Fibroblast of skin of abdomen (primary cell): ENCODE results near the gene EEF2.
A peak's percentile ranks its signal among the peaks of the same experiment; 100 is the strongest.
"Not testable (repeated sequence)": the region's sequence is repeated elsewhere in the genome, so short reads cannot be mapped to it uniquely, and the experiment has no call there.

Experiments
- DNase-seq: peaks from one replicate; pipeline ENCODE4 v3.0.0-alpha.2; 2013

The EEF2 gene

DNA sequence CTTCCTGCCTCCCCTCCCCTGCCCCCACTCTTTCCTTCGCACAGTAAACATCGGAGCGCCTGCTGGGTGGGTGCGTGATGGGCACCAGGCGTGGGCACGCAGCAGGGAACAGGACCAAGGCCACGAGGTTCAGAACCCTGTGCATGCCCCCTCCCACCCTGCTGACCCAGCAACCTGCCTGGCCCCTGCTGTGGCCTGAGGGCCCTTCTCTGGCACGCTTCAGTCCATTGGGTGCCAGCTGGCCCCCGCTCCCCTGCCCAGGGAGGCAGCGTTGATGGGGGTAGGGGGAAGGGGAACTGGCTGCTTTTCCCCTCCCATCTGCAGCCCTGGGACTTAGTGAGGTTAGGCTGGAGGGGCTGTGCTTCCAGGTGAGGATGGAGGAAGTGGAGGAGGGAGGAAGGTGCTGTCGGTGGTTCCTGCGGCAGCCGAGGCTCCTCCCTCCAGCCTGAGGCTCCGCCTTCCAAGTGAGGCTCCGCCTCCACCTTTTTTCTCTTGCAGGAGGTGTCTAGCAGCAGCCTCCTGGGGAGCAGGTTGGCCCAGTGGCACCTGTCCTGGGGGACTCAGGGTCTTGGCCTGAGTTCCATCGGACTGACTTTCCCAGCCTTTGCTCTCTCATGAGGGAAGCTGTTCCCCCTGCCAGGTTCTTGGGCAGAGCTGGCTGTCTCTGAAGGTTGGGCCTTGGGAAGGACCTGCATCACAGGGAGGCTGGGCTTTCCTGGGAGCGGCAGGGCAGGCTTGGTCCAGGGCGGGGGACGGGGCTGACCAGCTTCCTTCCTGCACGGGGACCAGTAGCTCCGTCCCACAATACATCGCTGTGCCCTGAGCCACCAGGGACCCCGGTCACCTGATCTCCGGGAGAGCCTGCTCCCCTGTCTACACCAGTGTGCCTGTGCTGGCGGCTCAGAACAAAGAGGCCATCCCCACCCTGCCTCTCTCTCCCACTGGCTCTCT is 29.6 kb upstream of the EEF2 start:
- DNase-seq: no peak

DNA sequence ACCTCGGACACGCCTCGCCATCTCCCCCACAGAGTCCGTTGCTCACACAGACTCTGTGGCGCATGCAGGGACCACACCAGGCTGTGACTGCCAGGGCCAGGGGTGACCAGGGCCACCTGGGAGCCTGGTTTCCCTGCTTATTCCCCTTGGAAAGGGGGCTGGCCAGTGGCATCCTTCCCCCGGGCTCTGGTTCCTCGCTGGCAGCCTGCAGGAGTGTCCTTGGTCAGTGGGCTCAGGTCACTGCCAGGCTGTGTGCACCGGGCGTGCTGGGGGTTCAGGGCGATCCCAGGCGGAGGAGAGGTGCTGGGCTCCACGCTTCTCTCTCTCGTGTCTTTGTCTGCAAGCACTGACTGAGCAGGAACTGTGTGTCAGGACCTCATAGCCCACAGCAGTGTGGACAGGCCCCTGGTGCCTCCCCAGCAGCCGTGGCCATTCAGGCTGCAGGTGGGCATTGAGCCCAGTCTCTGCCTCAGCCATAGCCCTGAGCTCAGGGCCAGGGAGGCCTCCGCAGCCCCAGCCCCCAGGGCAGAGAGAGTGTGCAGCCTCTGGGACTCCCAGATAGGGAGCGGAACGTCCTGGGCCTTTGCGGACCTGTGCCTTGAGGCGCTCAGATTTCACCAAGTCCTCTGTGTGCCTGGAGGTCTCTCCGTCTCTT is 28.8 kb upstream of the EEF2 start:
- DNase-seq: no peak

DNA sequence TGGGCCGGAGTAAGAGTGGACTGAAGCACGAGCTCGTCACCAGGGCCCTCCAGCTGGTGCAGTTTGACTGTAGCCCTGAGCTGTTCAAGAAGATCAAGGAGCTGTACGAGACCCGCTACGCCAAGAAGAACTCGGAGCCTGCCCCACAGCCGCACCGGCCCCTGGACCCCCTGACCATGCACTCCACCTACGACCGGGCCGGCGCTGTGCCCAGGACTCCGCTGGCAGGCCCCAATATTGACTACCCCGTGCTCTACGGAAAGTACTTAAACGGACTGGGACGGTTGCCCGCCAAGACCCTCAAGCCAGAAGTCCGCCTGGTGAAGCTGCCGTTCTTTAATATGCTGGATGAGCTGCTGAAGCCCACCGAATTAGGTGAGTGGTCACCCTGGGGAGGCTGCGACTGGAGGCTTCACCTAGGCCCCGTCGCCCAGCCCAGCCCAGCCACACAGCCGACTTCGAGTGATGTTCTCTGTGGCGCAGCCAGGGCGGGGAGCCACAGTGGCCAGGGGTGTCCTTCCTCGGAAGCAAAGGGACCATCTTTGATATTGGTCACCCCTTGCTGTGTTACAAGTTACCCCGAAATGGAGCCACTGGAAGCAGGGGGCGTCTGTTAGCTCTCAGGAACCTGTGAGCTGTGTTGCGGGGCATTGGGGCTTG is 27.8 kb upstream of the EEF2 start:
- DNase-seq: no peak

DNA sequence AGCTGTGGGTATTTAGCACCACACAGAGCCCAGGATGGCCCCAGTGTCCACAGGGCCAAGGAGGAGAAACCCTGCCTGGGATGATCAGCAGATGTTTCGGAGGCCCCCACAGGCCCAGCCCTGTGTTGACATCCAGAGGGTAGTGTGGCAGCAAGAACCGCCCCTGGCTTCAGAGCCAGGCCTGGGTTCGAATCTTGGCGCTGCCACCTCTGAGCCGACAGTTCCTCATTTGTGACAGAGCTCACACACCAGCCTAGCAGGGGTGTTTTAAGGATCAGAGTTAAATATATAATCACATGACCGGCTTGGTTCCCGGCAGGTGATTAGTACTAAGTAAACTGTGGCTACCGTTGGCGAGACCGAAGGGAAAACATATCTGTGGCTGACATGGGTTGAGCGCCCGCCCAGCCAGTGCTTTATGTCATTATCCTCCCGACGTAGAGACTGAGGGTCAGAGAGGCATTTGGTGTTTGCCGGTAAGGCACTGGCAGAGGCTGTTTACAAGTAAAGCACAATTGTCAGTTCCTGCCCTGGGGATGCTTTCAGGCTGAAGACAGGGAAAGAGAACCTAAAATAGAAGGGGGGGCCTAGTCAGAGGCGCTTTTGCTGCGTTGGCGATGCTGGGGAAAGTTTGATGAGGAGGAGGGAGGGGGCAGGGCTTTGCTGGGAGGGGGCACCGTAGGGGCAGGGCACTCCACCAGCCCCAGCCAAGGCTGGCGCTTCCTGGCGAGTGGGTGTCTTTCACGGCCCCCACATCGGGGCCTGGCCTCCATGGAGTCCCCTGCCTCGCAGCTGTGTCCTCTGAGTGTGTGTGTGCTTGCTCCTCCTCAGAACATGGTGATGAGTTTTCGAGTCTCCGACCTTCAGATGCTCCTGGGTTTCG is 27.1 kb upstream of the EEF2 start:
- no peak for DNase-seq

DNA sequence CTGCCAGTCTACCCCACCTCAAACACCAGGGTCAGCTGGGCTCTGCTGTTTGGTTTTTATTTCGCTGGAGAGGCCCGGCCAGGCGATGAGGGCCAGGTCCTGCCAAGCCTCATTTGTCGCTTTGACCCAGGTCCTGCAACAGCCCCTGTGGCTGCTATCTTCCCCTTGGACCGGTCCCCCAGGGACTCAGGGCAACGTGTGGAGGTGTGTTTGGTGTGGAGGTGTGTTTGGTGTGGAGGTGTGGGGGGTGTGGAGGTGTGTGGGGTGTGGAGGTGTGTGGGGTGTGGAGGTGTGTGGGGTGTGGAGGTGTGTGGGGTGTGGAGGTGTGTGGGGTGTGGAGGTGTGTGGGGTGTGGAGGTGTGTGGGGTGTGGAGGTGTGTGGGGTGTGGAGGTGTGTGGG is 26.2 kb upstream of the EEF2 start:
- DNase-seq: not testable (repeated sequence)

DNA sequence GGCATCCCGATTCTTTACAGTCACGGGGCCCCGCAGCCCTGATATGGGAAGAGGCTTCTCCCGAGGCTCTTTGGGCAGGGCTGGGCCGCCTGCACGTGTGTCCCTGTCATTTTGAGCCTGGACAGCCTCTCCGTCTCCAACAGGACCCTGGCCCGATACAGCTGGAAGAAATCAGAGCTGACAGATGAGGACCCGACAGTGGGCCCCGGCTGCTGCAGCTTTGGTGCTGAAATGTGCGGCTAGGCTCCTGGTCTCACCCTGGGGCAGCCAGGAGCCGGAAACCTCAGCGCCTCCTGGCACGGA is 25.5 kb upstream of the EEF2 start:
- DNase-seq: no peak

DNA sequence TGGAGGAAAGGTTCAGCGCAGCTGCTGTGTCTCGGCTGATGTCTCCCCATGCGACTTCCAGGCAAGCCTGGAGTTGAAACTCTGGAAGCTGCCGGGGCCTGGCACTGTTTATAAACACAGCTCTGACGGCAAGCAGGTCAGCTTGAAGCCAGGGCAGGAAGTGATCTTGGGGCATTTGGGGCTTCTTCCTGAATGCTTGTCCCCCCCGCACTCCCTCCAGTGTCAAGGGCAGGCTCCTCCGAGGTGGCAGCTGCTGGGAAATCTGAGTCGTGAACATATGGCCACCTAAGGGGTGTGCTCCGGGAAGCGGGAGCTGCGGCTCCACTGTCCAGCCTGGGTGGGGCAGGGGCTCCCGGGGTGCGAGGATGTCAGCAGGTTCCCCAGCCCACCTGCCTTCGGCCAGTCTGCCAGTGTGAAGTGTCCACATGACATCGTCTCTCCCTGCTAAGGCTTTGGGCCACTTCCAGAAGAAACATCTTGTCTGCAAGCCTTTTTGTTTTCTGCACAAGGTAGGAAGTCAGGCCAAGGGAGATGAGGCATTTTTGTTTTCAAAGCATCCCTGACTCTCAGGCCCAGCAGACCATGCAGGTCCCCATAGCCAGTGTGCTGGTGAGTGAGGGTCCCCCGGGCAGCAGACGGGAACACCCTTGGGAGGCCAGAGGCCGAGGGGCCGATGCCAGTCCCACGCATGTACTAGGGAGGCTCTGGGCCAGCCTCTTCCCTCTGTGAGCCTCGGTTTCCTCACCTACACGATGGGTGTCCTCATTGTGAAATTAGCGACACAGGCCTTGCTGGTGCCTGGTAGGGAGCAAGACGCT is 24.9 kb upstream of the EEF2 start:
- DNase-seq: no peak

DNA sequence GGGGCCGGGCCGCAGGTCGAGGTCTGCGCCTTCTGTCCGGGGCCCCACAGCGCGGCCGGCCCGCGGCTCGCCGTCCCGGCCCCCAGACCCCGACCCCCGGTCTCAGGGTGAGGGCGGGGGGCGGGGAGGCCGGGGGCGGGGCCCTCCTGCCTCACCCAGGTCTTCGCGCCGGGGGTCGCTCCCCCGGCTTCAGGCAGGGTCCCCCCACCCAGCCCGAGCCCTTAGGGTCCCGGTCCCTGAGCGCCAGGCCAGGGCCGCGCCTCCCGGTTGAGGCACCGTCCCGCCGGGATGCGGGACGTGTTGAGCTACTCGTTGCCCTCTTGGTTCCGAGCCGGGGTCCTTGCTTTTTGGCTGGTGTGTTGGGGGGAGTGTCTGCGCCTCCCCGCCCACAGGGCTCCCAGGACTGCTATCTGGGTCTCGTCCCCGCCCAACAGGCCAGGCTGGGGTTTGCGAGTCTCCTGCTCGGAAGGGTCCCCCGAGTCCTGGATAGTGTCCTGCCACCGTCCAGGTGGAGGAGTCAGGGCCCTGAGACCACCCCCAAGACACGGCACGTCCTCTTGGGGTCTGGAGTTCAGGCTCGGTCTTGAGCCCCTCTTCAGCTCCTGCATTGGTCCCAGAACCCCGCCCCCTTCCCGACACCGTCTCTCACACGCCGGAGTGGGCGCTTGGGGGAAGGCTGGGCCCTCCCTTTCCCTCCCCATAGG is 22.7 kb upstream of the EEF2 start:
- DNase-seq: no peak

DNA sequence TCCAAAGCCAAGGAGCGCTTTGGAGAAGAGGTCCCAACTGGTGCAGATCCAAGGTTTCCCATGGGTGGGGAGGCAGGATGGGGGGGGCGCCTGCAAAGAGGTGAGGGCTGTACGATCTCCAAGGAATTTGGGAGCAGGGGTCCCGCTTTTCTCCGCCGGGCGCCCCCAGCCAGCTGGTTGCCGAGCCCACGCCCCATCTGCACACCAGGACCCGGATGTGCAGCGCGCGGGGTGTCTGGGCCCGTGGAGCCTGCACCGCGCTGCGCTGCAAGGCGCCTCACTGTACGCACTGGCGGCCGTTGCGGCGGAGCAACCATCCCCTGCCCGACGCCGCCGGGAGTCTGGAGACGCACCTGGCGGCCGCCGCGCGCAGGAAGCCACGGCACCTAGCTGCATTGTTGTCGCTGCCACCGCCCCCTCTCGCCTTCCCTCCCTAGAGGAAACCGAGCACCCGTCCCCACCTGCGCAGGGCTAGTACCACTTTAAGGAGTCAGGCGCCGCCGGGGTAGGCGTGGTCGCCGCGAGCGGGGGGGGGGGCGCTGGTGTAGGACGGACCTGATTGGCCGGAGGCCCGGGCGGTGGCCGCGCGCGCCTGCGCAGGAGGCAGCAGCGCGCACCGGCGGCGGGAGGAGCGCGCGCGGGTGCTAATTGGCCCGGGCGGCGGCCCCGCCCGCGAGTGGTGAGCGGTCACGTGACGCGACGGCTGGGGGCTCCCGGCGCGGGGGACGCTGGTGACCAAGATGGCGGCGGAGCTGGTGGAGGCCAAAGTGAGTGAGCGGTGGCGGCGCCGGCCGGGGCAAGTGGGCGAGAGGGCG is 22.0 kb upstream of the EEF2 start, which contains the start of gene PIAS4:
Gene PIAS4 (plus strand): TSS at position 716 of the 815 bp plus-strand sequence. CDS start 25 bp downstream, at position 741.
- peak; percentile 95 for DNase-seq

DNA sequence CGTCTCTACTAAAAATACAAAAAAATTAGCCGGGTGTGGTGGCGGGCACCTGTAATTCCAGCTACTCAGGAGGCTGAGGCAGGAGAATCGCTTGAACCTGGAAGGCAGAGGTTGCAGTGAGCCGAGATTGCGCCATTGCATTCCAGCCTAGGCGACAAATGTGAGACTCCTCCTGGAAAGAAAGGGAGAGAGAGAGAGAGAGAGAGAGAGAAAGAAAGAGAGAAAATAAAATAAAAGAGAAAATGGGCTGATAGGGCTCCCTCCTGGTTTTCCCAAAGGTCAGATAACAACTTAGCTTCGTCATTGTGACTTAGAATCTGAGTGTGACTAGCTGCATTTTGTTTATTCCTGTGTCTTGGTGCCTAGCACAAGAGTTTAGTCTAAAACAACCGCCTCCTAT is 20.2 kb upstream of the EEF2 start:
- not testable (repeated sequence) for DNase-seq

DNA sequence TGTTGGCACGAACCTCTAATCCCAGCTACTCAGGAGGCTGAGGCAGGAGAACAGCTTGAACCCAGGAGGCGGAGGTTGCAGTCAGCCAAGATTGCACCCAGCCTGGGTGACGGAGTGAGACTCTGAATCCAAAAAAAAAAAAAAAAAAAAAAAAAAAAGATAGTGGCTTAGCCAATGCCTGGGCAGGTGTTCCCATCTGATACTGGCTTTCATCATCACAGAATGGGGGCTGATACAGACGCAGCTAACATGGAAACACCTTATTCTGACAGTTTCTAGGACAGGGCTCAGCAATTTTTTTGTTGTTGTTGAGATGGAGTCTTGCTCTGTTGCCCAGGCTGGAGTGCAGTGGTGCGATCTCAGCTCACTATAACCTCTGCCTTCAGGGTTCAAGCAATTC is 15.5 kb upstream of the EEF2 start:
- DNase-seq: not testable (repeated sequence)

DNA sequence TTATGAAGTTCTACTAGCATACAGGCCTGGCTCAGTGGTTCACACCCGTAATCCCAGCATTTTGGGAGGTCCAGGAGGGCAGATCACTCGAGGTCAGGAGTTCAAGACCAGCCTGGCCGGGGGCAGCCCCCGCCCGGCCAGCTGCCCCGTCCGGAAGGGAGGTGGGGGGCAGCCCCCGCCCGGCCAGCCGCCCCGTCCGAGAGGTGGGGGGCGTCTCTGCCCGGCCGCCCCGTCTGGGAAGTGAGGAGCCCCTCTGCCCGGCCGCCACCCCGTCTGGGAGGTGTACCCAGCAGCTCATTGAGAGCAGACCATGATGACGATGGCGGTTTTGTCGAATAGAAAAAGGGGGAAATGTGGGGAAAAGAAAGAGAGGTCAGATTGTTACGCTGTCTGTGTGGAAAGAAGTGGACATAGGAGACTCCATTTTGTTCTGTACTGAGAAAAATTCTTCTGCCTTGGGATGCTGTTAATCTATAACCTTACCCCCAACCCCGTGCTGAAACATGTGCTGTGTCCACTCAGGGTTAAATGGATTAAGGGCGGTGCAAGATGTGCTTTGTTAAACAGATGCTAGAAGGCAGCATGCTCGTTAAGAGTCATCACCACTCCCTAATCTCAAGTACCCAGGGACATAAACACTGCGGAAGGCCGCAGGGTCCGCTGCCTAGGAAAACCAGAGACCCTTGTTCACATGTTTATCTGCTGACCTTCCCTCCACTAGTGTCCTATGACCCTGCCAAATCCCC is 13.6 kb upstream of the EEF2 start:
- DNase-seq: not testable (repeated sequence)

DNA sequence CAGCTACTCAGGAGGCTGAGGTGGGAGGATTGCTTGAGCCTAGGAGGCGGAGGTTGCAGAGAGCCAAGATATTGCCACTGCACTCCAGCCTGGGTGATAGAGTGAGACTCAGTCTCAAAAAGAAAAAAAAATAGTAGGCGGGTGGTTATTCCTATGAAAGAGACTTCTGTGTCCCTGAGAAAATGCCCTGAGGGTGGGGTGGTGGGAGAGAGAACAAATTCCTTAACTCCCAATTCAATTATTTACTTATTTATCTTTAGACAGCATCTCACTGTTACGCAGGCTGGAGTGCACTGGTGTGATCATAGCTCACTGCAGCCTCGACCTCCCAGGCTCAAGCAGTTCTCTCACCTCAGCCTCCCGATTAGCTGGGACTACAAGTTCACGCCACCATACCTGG is 10.3 kb upstream of the EEF2 start:
- DNase-seq: no peak

DNA sequence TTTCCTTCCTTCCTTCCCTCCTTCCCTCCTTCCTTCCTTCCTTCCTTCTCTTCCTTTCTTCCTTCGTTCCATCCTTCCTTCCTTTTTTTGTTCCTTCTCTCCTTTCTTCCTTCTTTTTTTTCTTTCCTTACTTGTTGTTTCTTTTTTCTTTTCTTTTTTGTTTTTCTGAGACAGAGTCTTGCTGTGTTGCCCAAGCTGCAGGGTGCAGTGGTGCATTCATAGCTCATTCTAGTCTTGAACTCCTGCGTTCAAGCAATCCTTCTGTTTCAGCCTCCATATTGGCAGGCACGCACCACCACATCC is 5.5 kb upstream of the EEF2 start:
- DNase-seq: no peak

DNA sequence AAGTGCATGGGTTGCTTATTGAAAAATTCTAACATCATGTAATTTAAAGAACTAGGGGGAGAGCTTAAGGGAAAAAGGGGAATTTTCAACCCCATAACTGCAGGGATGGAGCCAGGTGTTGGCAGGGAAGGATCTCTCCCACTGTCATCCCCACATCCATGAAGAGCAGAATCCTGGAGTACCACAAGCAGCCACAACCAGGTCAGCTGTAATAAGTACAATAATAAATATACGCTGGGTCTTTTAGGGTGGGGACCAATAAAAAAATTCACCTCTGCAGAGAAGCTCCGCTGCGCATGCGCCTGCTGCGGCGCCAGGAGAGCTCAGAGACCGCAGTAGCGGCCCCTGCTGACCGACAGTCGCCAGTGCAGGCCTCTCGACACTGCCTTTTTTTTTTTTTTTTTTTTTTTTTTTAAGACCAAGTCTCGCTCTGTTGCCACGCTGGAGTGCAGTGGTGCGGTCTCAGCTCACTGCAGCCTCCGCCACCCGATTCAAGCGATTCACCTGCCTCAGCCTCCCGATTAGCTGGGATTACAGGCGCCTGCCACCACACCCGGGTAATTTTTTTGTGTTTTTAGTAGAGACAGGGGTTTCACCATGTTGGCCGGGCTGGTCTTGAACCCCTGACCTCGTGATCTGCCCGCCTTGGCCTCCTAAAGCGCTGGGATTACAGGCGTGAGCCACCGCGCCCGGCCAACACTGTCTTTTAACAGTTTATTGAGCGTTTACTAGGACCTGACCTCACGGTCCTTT is 2.5 kb upstream of the EEF2 start:
- peak; percentile 79 for DNase-seq

DNA sequence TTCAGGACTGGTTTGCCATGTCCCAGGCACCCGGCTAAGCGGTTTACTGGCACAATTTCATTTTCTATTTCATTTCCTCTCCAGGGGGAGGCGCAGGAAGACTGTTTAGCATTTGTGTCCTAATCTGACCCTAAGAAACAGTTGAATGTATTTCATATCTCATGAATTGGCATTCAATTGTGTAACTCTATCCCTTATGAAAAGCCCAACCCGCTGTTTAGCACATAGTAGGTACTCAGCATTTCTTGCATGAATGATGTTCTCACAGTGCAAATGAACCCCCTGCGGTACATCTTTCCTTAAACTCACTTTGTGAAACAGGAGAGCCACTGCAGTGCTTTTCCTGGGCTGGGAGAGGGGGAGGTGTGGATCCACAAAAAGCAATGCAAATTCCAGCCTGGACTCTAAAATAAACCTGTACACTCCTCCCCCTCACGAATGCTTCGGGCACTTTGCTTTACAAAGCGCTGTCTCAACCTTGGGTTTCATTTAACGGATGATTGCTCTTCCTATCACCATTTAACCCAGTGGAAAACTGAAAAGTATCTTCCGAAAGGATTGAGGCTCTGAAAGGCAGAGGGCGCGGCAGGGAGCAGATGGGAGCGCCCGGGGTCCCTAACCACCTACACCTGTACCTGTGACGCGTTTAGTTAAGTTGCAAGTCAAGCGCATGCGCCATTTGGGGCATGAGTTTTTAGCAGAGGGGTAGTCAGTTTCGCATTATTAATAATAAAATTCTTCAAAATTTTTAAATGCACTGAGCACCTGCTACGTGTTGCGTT is 1.2 kb upstream of the EEF2 start:
- peak; percentile 76 for DNase-seq

DNA sequence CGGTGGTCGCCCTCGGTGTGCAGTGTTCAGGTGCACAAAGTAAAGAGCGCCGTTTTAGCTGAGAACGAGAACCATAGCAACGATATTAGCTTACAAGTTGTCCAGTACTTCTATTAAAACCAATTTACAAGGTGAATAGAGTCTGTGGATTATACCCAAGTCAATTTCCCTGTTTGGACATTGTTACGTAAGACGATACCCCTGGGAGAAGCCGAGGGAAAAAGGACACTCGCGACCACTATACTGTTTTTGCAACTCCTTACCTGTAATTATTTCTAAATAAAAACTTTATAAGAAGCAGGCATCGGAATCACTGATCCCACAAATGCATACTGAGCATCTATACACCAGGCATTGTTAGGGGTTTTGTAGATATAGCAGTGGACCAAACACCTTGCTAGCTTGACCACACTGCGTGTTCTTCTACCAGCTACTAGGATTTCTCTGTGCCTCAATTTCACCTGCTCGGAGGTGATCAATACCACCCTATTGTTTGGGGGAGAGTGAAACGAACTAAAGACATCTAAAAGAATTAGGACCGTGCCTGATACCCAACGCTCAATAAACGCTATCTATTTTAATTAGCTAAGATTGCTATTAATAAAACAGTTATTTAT is 488 bp upstream of the EEF2 start:
- DNase-seq: no peak

DNA sequence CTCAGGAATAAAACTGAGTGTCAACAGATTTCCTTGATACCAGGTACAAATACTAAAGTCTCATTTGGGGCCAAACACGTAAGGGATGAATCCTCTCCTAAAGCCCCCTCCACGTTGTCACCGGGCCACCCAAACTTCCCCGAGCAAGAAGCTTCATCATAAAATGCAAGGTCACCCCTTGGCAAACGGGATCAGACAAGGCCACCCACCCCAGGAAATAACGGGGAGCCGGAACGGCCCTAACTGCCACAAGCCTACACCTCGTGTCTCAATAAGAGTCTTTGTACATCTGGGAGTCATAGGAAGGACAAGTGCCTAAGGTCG is 717 bp downstream of the EEF2 start:
- DNase-seq: no peak
